Osteoblast (primary cell): ENCODE results near the gene RFTN1. TPM values are rescaled to one million over a fixed set of nuclear protein-coding genes. Genes with fewer than 3 reads are reported as not detected.

Source experiments
- DNase-seq: peaks from one replicate; pipeline ENCODE4 v3.0.0; 2011; ENCODE audit warnings: low spot score, mixed read lengths; ENCODE audit not compliant: insufficient read length; ENCODE audit errors: missing footprints
- H2AFZ ChIP-seq: 2 replicates; pipeline ENCODE4 v1.6.0; 2011; ENCODE audit warnings: mild to moderate bottlenecking, low read length
- H3K27ac ChIP-seq: 2 replicates; pipeline ENCODE4 v1.5.1; 2011; ENCODE audit warnings: mild to moderate bottlenecking, low read depth, low read length, moderate library complexity
- H3K27me3 ChIP-seq: 2 replicates; pipeline ENCODE4 v1.6.0; 2012; ENCODE audit warnings: mild to moderate bottlenecking, control low read depth, inconsistent platforms, low read length, moderate library complexity; ENCODE audit not compliant: insufficient read depth
- H3K36me3 ChIP-seq: 2 replicates; pipeline ENCODE4 v1.5.1; 2011; ENCODE audit warnings: mild to moderate bottlenecking, low read length, control low read depth, moderate library complexity; ENCODE audit not compliant: insufficient read depth
- H3K4me1 ChIP-seq: 2 replicates; pipeline ENCODE4 v1.5.1; 2011; ENCODE audit warnings: mild to moderate bottlenecking, low read length, control low read depth, moderate library complexity; ENCODE audit not compliant: insufficient read depth
- H3K4me2 ChIP-seq: 2 replicates; pipeline ENCODE4 v1.6.0; 2011; ENCODE audit warnings: mild to moderate bottlenecking, low read length; ENCODE audit not compliant: insufficient read depth
- H3K4me3 ChIP-seq: fragments of 200-600 bp; sonication (generic); 3 replicates; pipeline ENCODE4 v1.5.1; 2012; ENCODE audit warnings: mild to moderate bottlenecking, low read length, inconsistent platforms; ENCODE audit not compliant: insufficient read depth
- H3K79me2 ChIP-seq: 2 replicates; pipeline ENCODE4 v1.6.0; 2012; ENCODE audit warnings: mild to moderate bottlenecking, low read length, control low read depth, inconsistent platforms; ENCODE audit not compliant: insufficient read depth
- H3K9me3 ChIP-seq: 2 replicates; pipeline ENCODE4 v1.5.1; 2011; ENCODE audit warnings: low read depth, low read length, control low read depth
- H4K20me1 ChIP-seq: 2 replicates; pipeline ENCODE4 v1.6.0; 2012; ENCODE audit warnings: mild to moderate bottlenecking, low read length, control low read depth; ENCODE audit not compliant: insufficient read depth
- CTCF ChIP-seq: IDR thresholded peaks from 2 replicates; pipeline ENCODE4 v1.5.1; 2011; ENCODE audit warnings: mild to moderate bottlenecking, low read depth, low read length, moderate library complexity; ENCODE audit errors: extremely low read depth
- total RNA-seq: library from RNA; depleted of rRNA; stranded (reverse); fragments of >200 nt; gene quantifications from 2 replicates; pipeline ENCODE4 v1.2.3, GENCODE V29; 2012

RFTN1 gene
- total RNA-seq, 1 donor = 99.2 TPM

DNA sequence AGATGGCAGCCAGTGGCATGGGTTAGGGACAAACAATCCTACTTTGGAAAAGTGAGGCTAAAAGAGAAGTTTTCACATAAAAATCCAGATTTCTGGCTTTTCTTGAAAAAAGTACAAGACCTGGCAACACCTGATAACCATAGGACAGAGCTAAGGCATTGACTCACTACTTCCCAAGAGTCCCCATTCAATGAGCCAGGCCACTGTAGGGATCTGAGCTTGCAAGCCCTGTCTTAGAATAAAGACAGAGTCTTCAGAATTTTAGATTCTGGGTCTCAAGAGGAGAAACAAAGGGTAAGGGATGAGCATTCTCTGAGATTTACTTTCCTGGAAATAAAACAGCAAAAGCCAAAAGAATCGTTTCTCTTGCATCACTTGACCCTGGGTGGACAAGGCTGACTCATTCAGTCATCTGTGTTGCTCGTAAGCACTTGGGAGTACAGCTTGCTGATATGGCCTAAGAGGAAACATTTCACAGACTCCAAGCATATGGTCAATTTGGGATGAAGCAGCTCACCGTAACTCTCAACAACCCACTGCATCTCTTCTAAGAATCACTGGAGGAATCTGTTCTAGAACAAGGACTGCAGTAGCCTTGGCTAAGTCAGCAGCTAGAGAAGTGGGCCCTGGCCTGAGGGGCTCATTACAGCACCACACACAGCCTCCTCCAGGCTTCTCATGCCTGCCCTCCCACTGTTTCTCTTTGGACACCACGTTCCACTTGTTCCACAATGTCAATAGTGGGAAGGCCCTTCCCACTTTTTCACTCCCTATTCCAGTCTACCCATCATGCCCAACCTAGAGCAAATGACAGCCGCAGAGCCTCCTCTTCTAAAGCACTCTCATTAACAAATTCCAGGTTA is 86.2 kb downstream of the RFTN1 start:
- Histone ChIP-seq H4K20me1 (peaks cover 18% of the 10 kb centered on the region), H3K9me3 (no peaks in the 10 kb centered on the region), H3K36me3 (peaks cover 13% of the 10 kb centered on the region), H3K4me2 (peak overlapping the region; percentile 42), H3K27ac (peak overlapping the region; percentile 70), H3K4me3 (no peak overlapping the region), H3K79me2 (peaks cover 30% of the 10 kb centered on the region), H2AFZ (no peak overlapping the region), H3K27me3 (no peaks in the 10 kb centered on the region), H3K4me1 (peaks cover 15% of the 10 kb centered on the region)
- TF ChIP-seq CTCF = no peak
- DNase-seq = peak; percentile 94

DNA sequence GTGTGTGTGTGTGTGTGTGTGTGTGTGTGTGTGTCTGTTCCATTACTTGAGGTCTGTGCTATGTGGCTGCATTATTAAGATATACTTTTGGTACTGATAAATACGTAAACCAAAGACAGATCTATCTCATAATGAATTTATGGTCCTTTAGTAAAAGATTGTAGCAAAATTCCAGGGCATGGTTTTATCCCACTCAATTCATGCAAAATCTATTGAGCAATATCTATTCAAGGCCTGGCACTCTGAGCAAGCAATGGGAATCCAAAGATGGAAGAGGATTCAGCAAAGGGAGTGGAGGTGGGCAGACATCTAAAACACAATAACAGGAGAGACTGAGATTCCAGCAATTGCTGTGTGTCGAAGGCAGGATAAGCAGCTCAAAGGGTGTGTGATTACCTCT is 86.8 kb downstream of the RFTN1 start:
- no peak overlapping the region for H3K4me2 ChIP-seq
- TF ChIP-seq CTCF = no peak
- peaks cover 15% of the 10 kb centered on the region for H3K4me1 ChIP-seq
- H3K4me3 ChIP-seq = no peak overlapping the region
- no peaks in the 10 kb centered on the region for H3K9me3 ChIP-seq
- no peak for DNase-seq
- H3K79me2 ChIP-seq = peaks cover 32% of the 10 kb centered on the region
- peaks cover 6% of the 10 kb centered on the region for H3K36me3 ChIP-seq
- peak overlapping the region; percentile 59 for H3K27ac ChIP-seq
- no peaks in the 10 kb centered on the region for H3K27me3 ChIP-seq
- no peak overlapping the region for H2AFZ ChIP-seq
- peaks cover 20% of the 10 kb centered on the region for H4K20me1 ChIP-seq

GRCh38 chr3:16426029-16426400 is 87.5 kb downstream of the RFTN1 start:
- peaks cover 15% of the 10 kb centered on the region for H3K4me1 ChIP-seq
- H3K9me3 ChIP-seq = no peaks in the 10 kb centered on the region
- TF ChIP-seq CTCF = no peak
- no peak overlapping the region for H3K4me3 ChIP-seq
- DNase-seq = no peak
- H4K20me1 ChIP-seq = peaks cover 22% of the 10 kb centered on the region
- H2AFZ ChIP-seq = no peak overlapping the region
- peaks cover 2% of the 10 kb centered on the region for H3K36me3 ChIP-seq
- H3K27me3 ChIP-seq = no peaks in the 10 kb centered on the region
- H3K79me2 ChIP-seq = peaks cover 34% of the 10 kb centered on the region
- H3K4me2 ChIP-seq = no peak overlapping the region
- no peak overlapping the region for H3K27ac ChIP-seq

DNA sequence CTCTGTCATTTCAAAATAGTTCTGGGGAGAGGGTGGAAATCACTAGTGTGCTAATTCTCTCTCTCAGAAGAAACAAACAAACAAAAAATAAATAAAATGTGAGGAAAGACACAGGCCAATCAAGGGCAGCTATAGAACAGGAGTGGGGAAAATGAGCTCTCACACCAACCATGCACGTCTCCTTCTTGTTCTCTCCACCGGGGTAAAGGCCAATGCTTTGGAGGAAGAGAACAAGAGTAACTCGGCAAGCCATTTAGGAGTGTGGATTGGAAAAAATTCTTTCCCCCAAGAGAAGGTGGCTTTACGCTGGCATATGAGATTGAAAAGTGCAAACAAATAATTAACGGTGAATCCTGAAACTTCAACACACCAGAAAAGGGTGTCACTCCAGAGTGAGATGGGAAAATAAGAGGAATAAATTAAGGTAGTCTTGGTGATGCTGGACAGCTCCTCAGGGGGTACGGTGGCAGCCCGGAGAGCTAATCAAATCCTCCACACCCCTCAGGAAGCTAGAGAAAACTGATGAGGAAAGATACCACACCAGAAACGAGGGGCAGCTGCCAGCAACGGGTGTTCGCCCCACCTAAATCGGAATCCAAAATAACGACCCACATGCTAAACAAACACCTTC is 88.0 kb downstream of the RFTN1 start:
- Histone ChIP-seq H3K4me2 (no peak overlapping the region), H2AFZ (no peak overlapping the region), H3K4me1 (peaks cover 15% of the 10 kb centered on the region), H3K27ac (no peak overlapping the region), H3K27me3 (no peaks in the 10 kb centered on the region), H3K79me2 (peaks cover 36% of the 10 kb centered on the region), H3K9me3 (no peaks in the 10 kb centered on the region), H3K4me3 (no peak overlapping the region), H4K20me1 (peaks cover 22% of the 10 kb centered on the region), H3K36me3 (peaks cover 2% of the 10 kb centered on the region)
- DNase-seq = no peak
- no peak for TF ChIP-seq CTCF
